Measurements from ENCODE around the gene TRIM64C. TPM values are rescaled to one million over a fixed set of nuclear protein-coding genes. Genes with fewer than 3 reads are reported as not detected.

The TRIM64C gene
- total and polyA plus RNA-seq, 2 of the 13 experiments (the other 11 are each of a cell fraction or from before 2014, with no cell fraction given): not detected

Small RNA genes lying within 50 kb of the gene (small RNA-seq; reads per million reads assigned to genes)
- gene AC084851.1 (ENCODE audit: insufficient read depth in 2 of 3, insufficient read length in 3 of 3, low read depth in 2 of 3, low replicate concordance in 1 of 3): 0 reads per million in 3 experiments

Other genes starting within 250 kb of the TRIM64C start
- gene TRIM51G, start 75.2 kb downstream of the TRIM64C start, total RNA-seq (2016; rRNA removed; fragmentation: Illumina TruSeq; extraction: Trizol): not detected in 2 replicates
- not detected in 2 replicates for gene TRIM51G, start 75.2 kb downstream of the TRIM64C start, polyA plus RNA-seq (2011; rRNA removed)
- gene TRIM49B, start 30.3 kb downstream of the TRIM64C start, total RNA-seq (2016; rRNA removed; fragmentation: Illumina TruSeq; extraction: Trizol): not detected in 2 replicates
- gene TRIM49B, start 30.3 kb downstream of the TRIM64C start, polyA plus RNA-seq (2011; rRNA removed): not detected in 2 replicates
- gene FOLH1, start 149.5 kb upstream of the TRIM64C start, total RNA-seq (2016; rRNA removed; fragmentation: Illumina TruSeq; extraction: Trizol): not detected in 2 replicates
- 0.18 TPM in 1 of 2 replicates, not detected in the other for gene FOLH1, start 149.5 kb upstream of the TRIM64C start, polyA plus RNA-seq (2011; rRNA removed)

Data from HepG2 (cell line).